HL-60 (cell line): Measurements from ENCODE around the gene HEATR1.

Experiments
- CTCF ChIP-seq: IDR thresholded peaks from one replicate; pipeline ENCODE4 v1.5.1; 2011; ENCODE audit warnings: low read length, control low read depth, inconsistent platforms; ENCODE audit not compliant: insufficient read depth
- GABPA ChIP-seq: IDR thresholded peaks from 2 replicates; pipeline ENCODE4 v1.6.1; 2012; ENCODE audit warnings: low read depth
- POLR2AphosphoS5 ChIP-seq: IDR thresholded peaks from 2 replicates; pipeline ENCODE4 v1.6.1; 2012; ENCODE audit warnings: low read depth
- REST ChIP-seq: IDR thresholded peaks from 2 replicates; pipeline ENCODE4 v1.6.1; 2012; ENCODE audit warnings: low read depth; ENCODE audit not compliant: insufficient replicate concordance
- SPI1 ChIP-seq: IDR thresholded peaks from 2 replicates; pipeline ENCODE4 v1.6.1; 2012; ENCODE audit warnings: low read depth, mild to moderate bottlenecking, borderline replicate concordance

GRCh38 chr1:236619398-236619797 lies 15.1 kb upstream of the HEATR1 start:
- TF ChIP-seq CTCF (no peak), POLR2AphosphoS5 (no peak), SPI1 (no peak), REST (no peak), GABPA (no peak)
